ENCODE measurements around the gene DNAJC25.

The DNAJC25 gene

DNA sequence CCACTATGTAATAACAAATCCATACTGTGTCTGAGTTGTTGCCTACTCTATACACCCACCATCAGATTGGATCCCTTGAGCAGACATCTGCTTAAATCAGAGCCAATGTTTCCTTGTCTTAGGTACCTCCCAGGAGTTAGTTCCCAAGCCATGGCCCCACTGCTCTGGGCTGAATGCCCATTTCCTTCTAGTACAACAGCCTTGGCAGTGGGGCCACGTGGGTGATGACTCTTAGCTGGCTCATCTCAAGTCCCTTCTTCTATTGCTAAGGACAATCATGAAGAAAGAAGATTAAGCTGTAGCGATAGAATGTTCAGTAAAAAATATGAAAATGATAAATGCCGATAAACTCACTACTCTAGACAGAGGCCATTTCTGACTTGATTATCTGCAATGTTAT lies 48.2 kb upstream of the DNAJC25 start:
- CTCF ChIA-PET, result interaction anchor here (0.7 kb wide), 1 partner anchor 10 kb away, joined by 3 read pairs; no protein-coding TSS in a partner anchor
- no peak overlapping the region for H3K27ac ChIP-seq (ENCODE audit: extremely low read depth, low read depth, low read length)
- no peaks in the 10 kb centered on the region for H3K4me1 ChIP-seq (ENCODE audit: control insufficient read depth, insufficient read depth, low read length)
- H3K9me3 ChIP-seq (ENCODE audit: control insufficient read depth, insufficient read depth, low read depth, low read length), result no peaks in the 10 kb centered on the region
- no peak overlapping the region for H3K4me3 ChIP-seq (ENCODE audit: low read depth, low read length)
- POLR2A ChIA-PET, result no interaction called here
- H3K36me3 ChIP-seq (ENCODE audit: control insufficient read depth in 2 of 2, insufficient read depth in 1 of 2, low read length in 2 of 2), result peaks cover 0 to 58% of the 10 kb centered on the region in 2 experiments; a peak in 1 of 3 replicates
- no peak for TF ChIP-seq ZNF138 (tag by site-specific recombination; IDR thresholded peaks at IDR 0.05; ENCODE audit: borderline replicate concordance)
- no peak for TF ChIP-seq SP3 (tag by site-specific recombination; IDR thresholded peaks at IDR 0.05)
- no peak for TF ChIP-seq ZNF776 (tag by site-specific recombination; IDR thresholded peaks at IDR 0.05; ENCODE audit: borderline replicate concordance)

DNA sequence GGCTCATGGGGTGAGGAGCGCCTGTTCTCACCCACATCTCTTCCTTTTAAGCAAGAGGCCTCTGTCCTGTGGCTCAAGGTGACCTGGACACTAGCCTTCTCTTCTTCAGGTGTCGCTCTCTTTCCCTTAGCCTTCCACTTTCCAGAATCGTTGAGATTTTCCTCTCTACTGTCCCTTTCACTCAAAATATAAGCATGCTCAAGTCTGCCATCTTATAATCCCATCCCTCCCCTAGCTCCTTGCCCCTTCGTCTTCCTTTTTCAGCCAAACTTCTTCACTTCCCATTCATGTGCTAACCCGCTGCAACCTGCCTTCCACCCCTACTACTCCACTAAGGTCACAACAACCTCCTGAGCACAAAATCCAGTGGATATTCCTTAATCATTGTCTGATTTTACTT lies 44.8 kb upstream of the DNAJC25 start:
- H3K4me3 ChIP-seq (ENCODE audit: low read depth, low read length), result no peak overlapping the region
- TF ChIP-seq SP3 (tag by site-specific recombination; IDR thresholded peaks at IDR 0.05) (no peak), KLF16 (tag by site-specific recombination; IDR thresholded peaks at IDR 0.05) (no peak), ZNF248 (tag by site-specific recombination; IDR thresholded peaks at IDR 0.05) (no peak), GLI4 (tag by site-specific recombination; IDR thresholded peaks at IDR 0.05) (no peak)
- TF ChIP-seq, protein P1, sequence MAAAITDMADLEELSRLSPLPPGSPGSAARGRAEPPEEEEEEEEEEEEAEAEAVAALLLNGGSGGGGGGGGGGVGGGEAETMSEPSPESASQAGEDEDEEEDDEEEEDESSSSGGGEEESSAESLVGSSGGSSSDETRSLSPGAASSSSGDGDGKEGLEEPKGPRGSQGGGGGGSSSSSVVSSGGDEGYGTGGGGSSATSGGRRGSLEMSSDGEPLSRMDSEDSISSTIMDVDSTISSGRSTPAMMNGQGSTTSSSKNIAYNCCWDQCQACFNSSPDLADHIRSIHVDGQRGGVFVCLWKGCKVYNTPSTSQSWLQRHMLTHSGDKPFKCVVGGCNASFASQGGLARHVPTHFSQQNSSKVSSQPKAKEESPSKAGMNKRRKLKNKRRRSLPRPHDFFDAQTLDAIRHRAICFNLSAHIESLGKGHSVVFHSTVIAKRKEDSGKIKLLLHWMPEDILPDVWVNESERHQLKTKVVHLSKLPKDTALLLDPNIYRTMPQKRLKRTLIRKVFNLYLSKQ (tag by site-specific recombination; IDR thresholded peaks at IDR 0.05; ENCODE audit: borderline replicate concordance), result no peak
- H3K4me1 ChIP-seq (ENCODE audit: control insufficient read depth, insufficient read depth, low read length), result no peaks in the 10 kb centered on the region
- H3K36me3 ChIP-seq (ENCODE audit: control insufficient read depth in 2 of 2, insufficient read depth in 1 of 2, low read length in 2 of 2), result peaks cover 0 to 43% of the 10 kb centered on the region in 2 experiments; a peak in 2 of 3 replicates
- CTCF ChIA-PET, result no interaction called here
- POLR2A ChIA-PET, result no interaction called here
- H3K9me3 ChIP-seq (ENCODE audit: control insufficient read depth, insufficient read depth, low read depth, low read length), result no peaks in the 10 kb centered on the region
- H3K27ac ChIP-seq (ENCODE audit: extremely low read depth, low read depth, low read length), result no peak overlapping the region

GRCh38 chr9:111588846-111589245 lies 42.3 kb upstream of the DNAJC25 start:
- H3K4me1 ChIP-seq (ENCODE audit: control insufficient read depth, insufficient read depth, low read length), result no peaks in the 10 kb centered on the region
- no peak overlapping the region for H3K4me3 ChIP-seq (ENCODE audit: low read depth, low read length)
- H3K27ac ChIP-seq (ENCODE audit: extremely low read depth, low read depth, low read length), result no peak overlapping the region
- POLR2A ChIA-PET, result no interaction called here
- CTCF ChIA-PET, result interaction anchor here (0.6 kb wide), 1 partner anchor 163 kb away, joined by 3 read pairs; no protein-coding TSS in a partner anchor
- H3K36me3 ChIP-seq (ENCODE audit: control insufficient read depth in 2 of 2, insufficient read depth in 1 of 2, low read length in 2 of 2), result peaks cover 0 to 31% of the 10 kb centered on the region in 2 experiments; a peak in 2 of 3 replicates
- no peaks in the 10 kb centered on the region for H3K9me3 ChIP-seq (ENCODE audit: control insufficient read depth, insufficient read depth, low read depth, low read length)
- TF ChIP-seq ZNF791 (tag by site-specific recombination; IDR thresholded peaks at IDR 0.05), result no peak
- TF ChIP-seq ZFP3 (tag by site-specific recombination; IDR thresholded peaks at IDR 0.05; ENCODE audit: low read depth), result no peak
- no peak for TF ChIP-seq SALL2 (tag by site-specific recombination; IDR thresholded peaks at IDR 0.05; ENCODE audit: borderline replicate concordance)
- no peak for TF ChIP-seq ZNF354C (tag by site-specific recombination; IDR thresholded peaks at IDR 0.05; ENCODE audit: borderline replicate concordance, low read depth)
- TF ChIP-seq ZNF76 (tag by site-specific recombination; IDR thresholded peaks at IDR 0.05; ENCODE audit: borderline replicate concordance, low read depth), result no peak
- no peak for TF ChIP-seq ZXDB (tag by site-specific recombination; IDR thresholded peaks at IDR 0.05)
- TF ChIP-seq ZNF248 (tag by site-specific recombination; IDR thresholded peaks at IDR 0.05), result no peak
- TF ChIP-seq ZNF350 (tag by site-specific recombination; IDR thresholded peaks at IDR 0.05), result no peak
- no peak for TF ChIP-seq ZNF266 (tag by site-specific recombination; IDR thresholded peaks at IDR 0.05; ENCODE audit: low read depth)
- TF ChIP-seq ZNF2 (tag by site-specific recombination; IDR thresholded peaks at IDR 0.05), result no peak
- TF ChIP-seq REPIN1 (tag by site-specific recombination; IDR thresholded peaks at IDR 0.05; ENCODE audit: low read depth), result no peak
- TF ChIP-seq ZNF548 (tag by site-specific recombination; IDR thresholded peaks at IDR 0.05), result no peak
- no peak for TF ChIP-seq ZNF37A (tag by site-specific recombination; IDR thresholded peaks at IDR 0.05)
- TF ChIP-seq ZNF121 (tag by site-specific recombination; IDR thresholded peaks at IDR 0.05), result no peak
- TF ChIP-seq, protein P2, sequence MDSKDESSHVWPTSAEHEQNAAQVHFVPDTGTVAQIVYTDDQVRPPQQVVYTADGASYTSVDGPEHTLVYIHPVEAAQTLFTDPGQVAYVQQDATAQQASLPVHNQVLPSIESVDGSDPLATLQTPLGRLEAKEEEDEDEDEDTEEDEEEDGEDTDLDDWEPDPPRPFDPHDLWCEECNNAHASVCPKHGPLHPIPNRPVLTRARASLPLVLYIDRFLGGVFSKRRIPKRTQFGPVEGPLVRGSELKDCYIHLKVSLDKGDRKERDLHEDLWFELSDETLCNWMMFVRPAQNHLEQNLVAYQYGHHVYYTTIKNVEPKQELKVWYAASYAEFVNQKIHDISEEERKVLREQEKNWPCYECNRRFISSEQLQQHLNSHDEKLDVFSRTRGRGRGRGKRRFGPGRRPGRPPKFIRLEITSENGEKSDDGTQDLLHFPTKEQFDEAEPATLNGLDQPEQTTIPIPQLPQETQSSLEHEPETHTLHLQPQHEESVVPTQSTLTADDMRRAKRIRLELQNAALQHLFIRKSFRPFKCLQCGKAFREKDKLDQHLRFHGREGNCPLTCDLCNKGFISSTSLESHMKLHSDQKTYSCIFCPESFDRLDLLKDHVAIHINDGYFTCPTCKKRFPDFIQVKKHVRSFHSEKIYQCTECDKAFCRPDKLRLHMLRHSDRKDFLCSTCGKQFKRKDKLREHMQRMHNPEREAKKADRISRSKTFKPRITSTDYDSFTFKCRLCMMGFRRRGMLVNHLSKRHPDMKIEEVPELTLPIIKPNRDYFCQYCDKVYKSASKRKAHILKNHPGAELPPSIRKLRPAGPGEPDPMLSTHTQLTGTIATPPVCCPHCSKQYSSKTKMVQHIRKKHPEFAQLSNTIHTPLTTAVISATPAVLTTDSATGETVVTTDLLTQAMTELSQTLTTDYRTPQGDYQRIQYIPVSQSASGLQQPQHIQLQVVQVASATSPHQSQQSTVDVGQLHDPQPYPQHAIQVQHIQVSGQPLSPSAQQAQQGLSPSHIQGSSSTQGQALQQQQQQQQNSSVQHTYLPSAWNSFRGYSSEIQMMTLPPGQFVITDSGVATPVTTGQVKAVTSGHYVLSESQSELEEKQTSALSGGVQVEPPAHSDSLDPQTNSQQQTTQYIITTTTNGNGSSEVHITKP (tag by site-specific recombination; IDR thresholded peaks at IDR 0.05), result no peak
- TF ChIP-seq ZNF600 (tag by site-specific recombination; IDR thresholded peaks at IDR 0.05), result no peak

Data from HEK293 (cell line).